HG02610 (cell line): ENCODE data around the gene LEPR.
"Not testable (repeated sequence)": the region's sequence is repeated elsewhere in the genome, so short reads cannot be mapped to it uniquely, and the experiment has no call there.

ENCODE experiments used
- ATAC-seq: cut with Tn5 transposase; IDR thresholded peaks from one replicate; pipeline ENCODE4 v1.9.1; 2021; ENCODE audit warnings: mild to moderate bottlenecking, moderate library complexity; ENCODE audit not compliant: unreplicated experiment

The LEPR gene

GRCh38 chr1:65420590-65421350, at the start of gene LEPR, which contains the start of gene LEPROT:
Gene LEPR (plus strand): TSS chr1:65420668. CDS start chr1:65565566, 144,898 bp downstream.
Gene LEPROT (plus strand): TSS chr1:65420668. CDS start chr1:65420725, 57 bp downstream.
- ATAC-seq: peak; percentile 55

GRCh38 chr1:65371544-65371943, 48.9 kb upstream of the LEPR start:
- ATAC-seq: no peak

GRCh38 chr1:65372557-65372956, 47.9 kb upstream of the LEPR start:
- no peak for ATAC-seq

- ATAC-seq: no peak
These were observed 42.8 kb upstream of the LEPR start for GRCh38 chr1:65377496-65378246.

- no peak for ATAC-seq
These were observed 42.1 kb upstream of the LEPR start for GRCh38 chr1:65378247-65378946.

- ATAC-seq: not testable (repeated sequence)
These were observed 36.0 kb upstream of the LEPR start for GRCh38 chr1:65384426-65384825.

- no peak for ATAC-seq
These were observed 34.0 kb upstream of the LEPR start for GRCh38 chr1:65386439-65386838.

GRCh38 chr1:65387821-65388220, 32.6 kb upstream of the LEPR start:
- no peak for ATAC-seq

GRCh38 chr1:65388908-65389695, 31.4 kb upstream of the LEPR start:
- no peak for ATAC-seq

GRCh38 chr1:65392497-65392896, 28.0 kb upstream of the LEPR start:
- ATAC-seq: no peak

- ATAC-seq: peak; percentile 93
These were observed 27.1 kb upstream of the LEPR start for GRCh38 chr1:65393347-65393746.

- no peak for ATAC-seq
These were observed 26.5 kb upstream of the LEPR start for GRCh38 chr1:65393928-65394327.

- no peak for ATAC-seq
These were observed 24.4 kb upstream of the LEPR start for GRCh38 chr1:65395887-65396612.

GRCh38 chr1:65398083-65398482, 22.4 kb upstream of the LEPR start:
- ATAC-seq: no peak

GRCh38 chr1:65399003-65399402, 21.5 kb upstream of the LEPR start:
- no peak for ATAC-seq

GRCh38 chr1:65401612-65402011, 18.9 kb upstream of the LEPR start:
- no peak for ATAC-seq

GRCh38 chr1:65404941-65405340, 15.5 kb upstream of the LEPR start:
- no peak for ATAC-seq

GRCh38 chr1:65407877-65408276, 12.6 kb upstream of the LEPR start:
- ATAC-seq: no peak

GRCh38 chr1:65409314-65409713, 11.2 kb upstream of the LEPR start:
- ATAC-seq: no peak

GRCh38 chr1:65409816-65410326, 10.6 kb upstream of the LEPR start:
- ATAC-seq: no peak
